ENCODE data around the gene PTPN1. TPM values are rescaled to one million over a fixed set of nuclear protein-coding genes. Genes with fewer than 3 reads are reported as not detected.
"Not testable (repeated sequence)": the region's sequence is repeated elsewhere in the genome, so short reads cannot be mapped to it uniquely, and the experiment has no call there.

PTPN1 gene
- total RNA-seq, 1 donor from 2014 or later = 47.5 TPM

DNA sequence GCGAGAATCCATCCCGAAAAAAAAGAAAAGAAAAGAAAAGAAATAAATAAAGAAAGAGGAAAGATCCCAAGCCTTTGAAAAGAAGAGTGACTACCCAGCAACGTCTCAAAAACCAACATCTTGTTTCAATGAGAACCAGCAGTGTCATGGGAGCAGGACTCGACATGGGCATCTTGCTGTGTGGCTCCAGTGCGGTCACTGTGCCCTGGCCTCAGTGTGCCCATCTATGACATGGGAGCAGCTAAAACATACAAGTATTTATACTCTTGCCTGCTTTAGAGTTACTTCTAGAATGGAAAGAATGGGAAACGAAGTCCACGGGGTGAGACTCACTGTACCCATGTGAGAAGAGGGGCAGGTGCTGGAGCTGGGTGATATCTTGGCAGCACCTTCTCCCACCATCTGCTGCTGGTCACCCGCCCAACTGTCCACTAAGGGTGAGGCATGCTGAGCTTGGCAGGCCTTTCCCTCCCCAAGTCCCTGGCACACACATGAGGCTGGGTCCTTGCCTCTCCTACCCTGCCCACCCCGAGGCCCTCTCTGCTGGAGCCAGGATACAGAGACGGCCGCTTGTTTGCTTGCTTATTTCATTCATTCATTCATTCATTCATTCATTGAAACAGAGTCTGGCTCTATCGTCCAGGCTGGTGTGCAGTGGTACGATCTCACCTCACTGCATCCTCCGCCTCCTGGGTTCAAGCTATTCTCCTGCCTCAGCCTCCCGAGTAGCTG lies 103.4 kb downstream of the PTPN1 start:
- Mint-ChIP-seq H3K36me3 (ENCODE audit: unreplicated experiment) (no peaks in the 10 kb centered on the region), H3K27ac (ENCODE audit: unreplicated experiment) (no peak overlapping the region)

DNA sequence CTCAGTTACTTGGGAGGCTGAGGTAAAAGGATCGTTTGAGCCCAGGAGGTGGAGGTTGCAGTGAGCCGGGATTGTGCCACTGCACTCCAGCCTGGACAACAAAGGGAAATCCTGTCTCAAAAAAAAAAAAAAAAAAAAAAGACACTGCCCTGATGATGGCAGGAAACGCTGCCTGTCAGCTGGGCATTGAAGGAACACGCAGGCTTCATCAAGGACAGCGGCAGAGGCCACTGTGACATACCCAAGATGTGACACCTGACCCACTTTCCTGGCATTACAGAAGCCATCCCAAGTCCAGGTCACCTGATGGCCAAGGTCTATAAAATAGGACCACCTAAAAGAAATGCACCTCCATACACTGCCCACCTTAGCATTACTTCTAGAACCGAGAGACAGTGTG lies 105.2 kb downstream of the PTPN1 start:
- no peak for TF ChIP-seq CTCF (IDR thresholded peaks at IDR 0.05; ENCODE audit: partially characterized antibody, unreplicated experiment)
- no peak for DNase-seq
- Mint-ChIP-seq H3K27ac (ENCODE audit: unreplicated experiment) (no peak overlapping the region), H3K9me3 (ENCODE audit: unreplicated experiment) (no peaks in the 10 kb centered on the region), H3K4me1 (ENCODE audit: low read depth, unreplicated experiment) (no peaks in the 10 kb centered on the region), H3K36me3 (ENCODE audit: unreplicated experiment) (no peaks in the 10 kb centered on the region), H3K4me3 (ENCODE audit: unreplicated experiment) (no peak overlapping the region), H3K27me3 (ENCODE audit: unreplicated experiment) (peaks cover 5% of the 10 kb centered on the region)

More for the DNA sequence above, 103.4 kb downstream of the PTPN1 start:
- Mint-ChIP-seq H3K4me1 (ENCODE audit: low read depth, unreplicated experiment) (no peaks in the 10 kb centered on the region), H3K4me3 (ENCODE audit: unreplicated experiment) (no peak overlapping the region), H3K27me3 (ENCODE audit: unreplicated experiment) (peaks cover 5% of the 10 kb centered on the region), H3K9me3 (ENCODE audit: unreplicated experiment) (no peaks in the 10 kb centered on the region)
- DNase-seq = no peak
- no peak for TF ChIP-seq CTCF (IDR thresholded peaks at IDR 0.05; ENCODE audit: partially characterized antibody, unreplicated experiment)

DNA sequence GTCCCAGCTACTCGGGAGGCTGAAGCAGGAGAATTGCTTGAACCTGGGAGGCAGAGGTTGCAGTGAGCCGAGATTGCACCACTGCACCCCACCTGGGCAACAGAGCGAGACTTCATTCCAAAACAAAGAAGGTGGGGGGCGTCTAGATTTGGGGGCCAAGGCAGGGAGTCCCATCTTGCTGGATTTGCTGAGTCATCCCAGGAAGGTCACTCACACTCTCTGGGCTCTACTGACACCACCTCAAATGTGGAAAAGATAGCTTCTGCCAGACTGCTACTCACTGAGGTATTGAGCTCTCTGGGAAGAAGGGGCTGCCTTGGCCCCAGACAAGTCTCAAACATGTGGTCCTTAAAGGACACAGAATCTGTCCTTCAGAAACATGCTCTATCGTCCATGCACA lies 106.8 kb downstream of the PTPN1 start:
- no peaks in the 10 kb centered on the region for H3K36me3 Mint-ChIP-seq (ENCODE audit: unreplicated experiment)
- no peaks in the 10 kb centered on the region for H3K4me1 Mint-ChIP-seq (ENCODE audit: low read depth, unreplicated experiment)

GRCh38 chr20:50618537-50618936 lies 108.4 kb downstream of the PTPN1 start:
- Mint-ChIP-seq H3K27me3 (ENCODE audit: unreplicated experiment) (peaks cover 5% of the 10 kb centered on the region), H3K4me3 (ENCODE audit: unreplicated experiment) (no peak overlapping the region), H3K4me1 (ENCODE audit: low read depth, unreplicated experiment) (peaks cover 2% of the 10 kb centered on the region), H3K27ac (ENCODE audit: unreplicated experiment) (no peak overlapping the region), H3K36me3 (ENCODE audit: unreplicated experiment) (no peaks in the 10 kb centered on the region), H3K9me3 (ENCODE audit: unreplicated experiment) (peaks cover 3% of the 10 kb centered on the region)
- DNase-seq = no peak
- TF ChIP-seq CTCF (IDR thresholded peaks at IDR 0.05; ENCODE audit: partially characterized antibody, unreplicated experiment) = no peak

More for the DNA sequence above, 106.8 kb downstream of the PTPN1 start:
- DNase-seq = no peak
- H3K27me3 Mint-ChIP-seq (ENCODE audit: unreplicated experiment) = peaks cover 5% of the 10 kb centered on the region
- no peak for TF ChIP-seq CTCF (IDR thresholded peaks at IDR 0.05; ENCODE audit: partially characterized antibody, unreplicated experiment)
- no peak overlapping the region for H3K27ac Mint-ChIP-seq (ENCODE audit: unreplicated experiment)
- no peaks in the 10 kb centered on the region for H3K9me3 Mint-ChIP-seq (ENCODE audit: unreplicated experiment)
- no peak overlapping the region for H3K4me3 Mint-ChIP-seq (ENCODE audit: unreplicated experiment)

DNA sequence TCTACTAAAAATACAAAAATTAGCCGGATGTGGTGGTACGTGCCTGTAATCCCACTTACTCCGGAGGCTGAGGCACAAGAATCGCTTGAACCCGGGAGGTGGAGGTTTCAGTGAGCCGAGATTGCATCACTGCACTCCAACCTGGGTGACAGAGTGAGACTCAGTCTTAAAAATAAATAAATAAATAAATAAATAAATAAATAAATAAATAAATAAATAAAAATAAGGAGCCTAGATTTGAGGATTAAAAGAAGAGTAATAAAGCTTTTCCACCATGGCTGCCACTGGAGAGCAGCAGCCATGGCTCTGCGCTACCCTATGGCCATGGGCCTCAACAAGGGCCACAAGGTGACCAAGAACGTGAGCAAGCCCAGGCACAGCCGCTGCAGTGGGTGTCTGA lies 110.3 kb downstream of the PTPN1 start:
- not testable (repeated sequence) for H3K27ac Mint-ChIP-seq (ENCODE audit: unreplicated experiment); DNase-seq; H3K9me3 Mint-ChIP-seq (ENCODE audit: unreplicated experiment); H3K36me3 Mint-ChIP-seq (ENCODE audit: unreplicated experiment); H3K27me3 Mint-ChIP-seq (ENCODE audit: unreplicated experiment); H3K4me3 Mint-ChIP-seq (ENCODE audit: unreplicated experiment); H3K4me1 Mint-ChIP-seq (ENCODE audit: low read depth, unreplicated experiment)
